HG03439 (cell line): Measurements from ENCODE around the gene TBC1D24.

Source experiments
- ATAC-seq: cut with Tn5 transposase; IDR thresholded peaks from one replicate; pipeline ENCODE4 v1.9.1; 2021; ENCODE audit warnings: mild to moderate bottlenecking, moderate library complexity; ENCODE audit not compliant: unreplicated experiment

The TBC1D24 gene

DNA sequence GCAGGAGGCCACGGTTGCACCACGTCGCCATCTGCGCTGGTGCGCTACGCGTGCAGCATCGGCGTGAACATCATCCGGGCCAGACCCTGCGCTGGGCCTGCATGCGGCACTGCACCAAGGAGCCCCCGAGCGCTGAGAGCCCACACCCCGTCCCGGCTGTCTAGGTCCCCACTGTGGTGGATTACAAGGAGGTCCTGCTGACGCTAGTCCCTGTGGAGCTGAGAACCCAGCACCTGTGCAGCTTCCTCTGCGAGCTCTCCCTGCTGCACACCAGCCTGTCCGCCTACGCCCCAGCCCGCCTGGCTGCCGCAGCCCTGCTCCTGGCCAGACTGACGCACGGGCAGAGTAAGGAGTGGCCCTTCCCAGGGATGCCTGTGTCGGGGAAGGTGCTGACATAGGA, 25.8 kb upstream of the TBC1D24 start:
- ATAC-seq, result no peak

DNA sequence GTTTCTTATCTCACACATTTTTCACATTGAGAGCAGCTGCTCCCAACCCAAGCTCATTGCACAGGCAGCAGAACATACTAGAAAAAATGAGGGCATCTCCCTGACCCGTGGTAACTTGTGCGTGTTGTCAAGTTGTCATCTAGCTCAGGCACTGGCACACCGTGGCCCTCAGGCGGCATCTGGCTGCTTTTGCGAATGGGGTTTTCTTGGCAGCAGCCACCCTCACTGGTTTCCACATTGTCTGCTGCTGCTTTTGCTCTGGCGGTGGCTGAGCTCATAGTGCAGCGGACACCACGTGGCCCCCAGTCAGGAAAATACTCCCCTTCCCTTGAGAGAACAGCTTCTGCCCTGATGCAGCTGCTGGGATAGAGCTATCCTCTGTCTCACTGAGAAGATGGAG, 24.4 kb upstream of the TBC1D24 start:
- no peak for ATAC-seq

DNA sequence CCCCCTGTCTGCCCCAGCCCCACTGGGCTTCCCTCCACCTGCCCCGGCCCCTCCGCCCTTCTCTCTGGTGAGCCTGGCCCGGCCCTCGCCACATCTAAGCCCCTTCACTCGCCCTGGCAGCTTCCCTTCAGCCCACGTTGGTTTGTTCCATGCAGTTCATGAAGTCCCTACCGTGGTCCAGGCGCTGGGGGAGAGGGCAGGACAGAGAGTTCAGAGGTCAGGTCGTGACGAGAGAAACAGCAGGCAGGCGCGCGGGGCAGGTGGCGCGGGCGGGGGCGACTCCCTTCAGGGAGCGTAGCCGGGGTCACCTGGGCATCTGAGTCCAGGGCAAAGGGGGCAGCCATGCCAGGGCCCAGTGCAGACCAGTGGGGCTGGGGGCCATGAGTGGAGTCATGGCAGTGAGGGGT, 23.9 kb upstream of the TBC1D24 start:
- ATAC-seq, result no peak

DNA sequence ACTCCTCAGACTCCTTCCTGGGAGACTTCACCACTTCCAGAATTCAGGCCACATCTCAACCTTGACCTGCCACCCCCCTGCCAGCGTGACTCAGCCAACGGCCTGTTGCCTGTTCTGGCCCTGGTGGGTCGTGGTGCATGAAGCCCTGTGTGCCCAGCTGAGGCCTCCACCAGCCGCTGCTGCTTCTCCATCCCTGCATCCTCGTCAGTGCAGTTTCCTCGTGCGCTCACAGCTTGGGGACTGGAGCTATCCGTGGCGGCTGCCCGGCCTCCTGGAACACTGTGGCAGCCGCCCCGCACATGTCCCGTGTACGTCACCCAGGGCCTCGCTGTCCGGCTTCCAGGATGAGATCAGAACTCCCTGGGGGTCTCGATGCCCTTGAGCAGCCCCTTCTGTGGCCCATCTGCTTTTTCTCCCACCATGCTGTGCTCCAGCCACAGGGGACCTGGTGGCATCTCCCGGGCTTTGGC, 23.0 kb upstream of the TBC1D24 start:
- no peak for ATAC-seq

DNA sequence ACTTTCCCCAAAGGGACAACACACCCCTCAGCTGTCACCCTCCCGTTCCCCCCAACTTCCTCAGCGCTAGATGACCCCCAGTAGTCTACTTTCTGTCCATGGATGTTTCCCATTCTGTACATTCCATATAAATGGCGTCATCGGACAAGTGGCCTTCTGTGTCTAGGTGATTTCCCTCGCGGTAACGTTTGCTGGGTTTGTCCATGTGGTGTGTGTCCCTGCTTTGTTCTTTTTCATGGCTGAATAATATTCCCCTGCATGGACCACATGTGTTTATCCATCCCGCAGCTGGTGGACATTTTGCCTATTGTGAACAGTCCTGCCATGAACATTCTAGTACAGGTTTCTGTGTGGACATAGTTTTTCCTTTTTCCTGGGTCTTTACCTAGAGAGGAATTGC, 22.3 kb upstream of the TBC1D24 start:
- ATAC-seq, result no peak

DNA sequence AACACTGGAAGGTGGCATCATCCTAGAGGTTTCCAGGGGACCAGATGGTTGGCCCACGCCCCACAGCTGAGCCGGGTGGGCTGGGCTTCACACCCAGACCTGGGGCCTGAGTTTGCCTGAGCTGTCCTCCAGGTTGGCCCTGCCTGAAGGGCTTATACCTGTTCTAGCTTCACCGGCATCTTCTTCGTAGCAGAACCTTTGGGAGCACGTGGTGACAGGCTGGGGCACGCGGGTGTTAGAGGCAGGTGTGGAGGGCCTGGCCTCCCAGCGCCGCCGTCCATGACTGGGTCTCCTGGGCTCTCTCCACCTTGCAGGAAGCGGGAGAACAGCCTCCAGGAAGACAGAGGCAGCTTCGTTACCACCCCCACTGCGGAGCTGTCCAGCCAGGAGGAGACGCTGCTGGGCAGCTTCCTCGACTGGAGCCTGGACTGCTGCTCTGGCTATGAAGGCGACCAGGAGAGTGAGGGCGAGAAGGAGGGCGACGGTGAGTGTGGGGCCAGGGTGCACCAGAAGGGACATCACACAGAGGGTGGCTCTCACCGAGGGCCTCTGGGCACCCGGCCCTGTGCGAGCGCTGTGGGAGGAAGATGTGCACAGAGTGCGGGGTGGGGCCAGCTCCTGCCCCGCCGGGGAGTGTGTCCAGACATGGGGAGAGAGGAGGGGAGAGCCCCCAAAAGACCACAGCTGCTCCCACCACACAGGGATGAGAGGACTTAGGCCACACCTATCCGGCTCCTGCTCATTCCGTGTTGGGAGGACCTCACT, 19.7 kb upstream of the TBC1D24 start:
- no peak for ATAC-seq

DNA sequence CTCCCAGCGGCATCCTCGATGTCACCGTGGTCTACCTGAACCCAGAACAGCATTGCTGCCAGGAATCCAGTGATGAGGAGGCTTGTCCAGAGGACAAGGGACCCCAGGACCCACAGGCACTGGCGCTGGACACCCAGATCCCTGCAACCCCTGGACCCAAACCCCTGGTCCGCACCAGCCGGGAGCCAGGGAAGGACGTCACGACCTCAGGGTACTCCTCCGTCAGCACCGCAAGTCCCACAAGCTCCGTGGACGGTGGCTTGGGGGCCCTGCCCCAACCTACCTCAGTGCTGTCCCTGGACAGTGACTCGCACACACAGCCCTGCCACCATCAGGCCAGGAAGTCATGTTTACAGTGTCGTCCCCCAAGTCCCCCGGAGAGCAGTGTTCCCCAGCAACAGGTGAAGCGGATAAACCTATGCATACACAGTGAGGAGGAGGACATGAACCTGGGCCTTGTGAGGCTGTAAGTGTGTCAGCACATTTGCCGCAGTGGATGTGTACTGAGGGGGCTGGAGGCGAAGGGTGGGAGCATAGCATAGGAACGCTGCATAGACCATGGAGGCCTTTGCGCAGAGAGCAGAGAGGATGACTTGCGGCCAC, 18.3 kb upstream of the TBC1D24 start:
- ATAC-seq, result no peak

DNA sequence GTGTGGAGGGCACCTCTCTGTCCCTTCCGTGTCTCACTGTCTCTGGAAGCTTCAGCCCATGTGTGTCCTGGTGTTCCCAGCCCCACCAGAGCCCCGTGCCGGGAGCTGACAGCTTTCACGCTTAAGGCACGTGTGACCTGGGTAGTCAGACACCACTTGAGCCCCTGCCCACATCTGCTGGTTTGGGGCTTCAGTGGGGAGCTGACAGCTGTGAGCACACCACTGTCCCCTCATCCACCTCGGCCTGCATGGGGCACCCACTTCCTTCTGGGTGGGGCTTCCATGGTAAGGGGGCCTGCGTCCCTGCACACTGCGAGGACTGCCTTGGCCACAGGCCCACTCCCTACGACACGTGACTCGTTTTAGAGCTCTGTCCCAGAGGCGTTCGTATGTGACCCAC, 17.7 kb upstream of the TBC1D24 start:
- ATAC-seq, result no peak

DNA sequence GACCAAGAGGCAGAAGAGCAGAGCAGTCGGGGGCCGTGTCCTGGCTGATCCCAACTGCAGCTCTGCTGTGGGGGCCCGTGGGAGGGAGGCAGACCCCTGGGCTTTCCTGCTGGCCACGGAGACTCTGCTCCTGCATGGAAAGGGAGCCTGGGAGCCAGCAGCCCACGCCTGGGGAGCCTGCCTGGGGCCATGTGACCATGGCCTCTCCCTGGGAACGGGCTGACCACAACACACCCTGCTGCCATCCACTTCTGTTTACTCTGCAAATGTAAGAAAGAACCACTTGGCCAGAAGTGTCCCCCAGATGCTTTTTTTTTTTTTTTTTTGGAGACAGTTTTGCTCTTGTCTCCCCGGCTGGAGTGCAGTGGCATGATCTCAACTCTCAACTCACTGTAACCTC, 17.0 kb upstream of the TBC1D24 start:
- ATAC-seq, result no peak

DNA sequence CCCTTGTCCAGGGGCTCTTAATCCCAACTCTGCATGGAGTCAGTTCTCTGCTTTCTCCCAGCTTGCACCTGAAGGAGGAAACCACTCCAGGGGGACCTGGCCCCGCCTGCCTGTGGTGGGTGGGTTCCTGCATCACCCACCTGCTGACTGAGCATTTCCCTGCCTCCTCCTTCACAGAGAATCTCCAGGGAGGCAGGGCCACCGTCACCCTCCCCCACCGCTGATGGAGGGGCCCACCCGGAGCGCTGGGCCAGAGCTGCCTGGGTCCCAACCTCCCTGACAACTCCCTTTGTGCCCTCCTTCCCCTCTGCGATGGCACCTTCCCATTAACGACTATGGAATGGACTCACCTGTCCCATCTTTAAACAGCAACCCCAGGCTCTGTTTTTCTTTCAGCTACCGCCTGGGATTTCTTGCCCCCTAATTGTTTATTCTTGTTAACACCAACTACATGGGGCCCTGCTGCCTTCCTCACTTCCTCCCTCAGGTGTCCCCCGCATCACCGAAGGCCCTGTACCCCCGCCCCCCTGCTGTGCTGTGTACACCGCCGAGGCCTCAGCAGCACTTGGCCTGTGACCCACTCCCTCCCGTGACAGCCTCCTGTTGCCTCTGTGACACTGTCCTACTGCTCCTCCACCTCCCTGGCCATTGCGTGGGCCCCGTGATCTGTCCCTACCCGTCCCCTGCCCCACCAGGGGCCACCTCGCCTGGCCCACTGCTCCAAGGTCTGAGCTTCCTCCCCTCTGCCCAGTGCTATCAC, 15.9 kb upstream of the TBC1D24 start:
- ATAC-seq, result no peak

DNA sequence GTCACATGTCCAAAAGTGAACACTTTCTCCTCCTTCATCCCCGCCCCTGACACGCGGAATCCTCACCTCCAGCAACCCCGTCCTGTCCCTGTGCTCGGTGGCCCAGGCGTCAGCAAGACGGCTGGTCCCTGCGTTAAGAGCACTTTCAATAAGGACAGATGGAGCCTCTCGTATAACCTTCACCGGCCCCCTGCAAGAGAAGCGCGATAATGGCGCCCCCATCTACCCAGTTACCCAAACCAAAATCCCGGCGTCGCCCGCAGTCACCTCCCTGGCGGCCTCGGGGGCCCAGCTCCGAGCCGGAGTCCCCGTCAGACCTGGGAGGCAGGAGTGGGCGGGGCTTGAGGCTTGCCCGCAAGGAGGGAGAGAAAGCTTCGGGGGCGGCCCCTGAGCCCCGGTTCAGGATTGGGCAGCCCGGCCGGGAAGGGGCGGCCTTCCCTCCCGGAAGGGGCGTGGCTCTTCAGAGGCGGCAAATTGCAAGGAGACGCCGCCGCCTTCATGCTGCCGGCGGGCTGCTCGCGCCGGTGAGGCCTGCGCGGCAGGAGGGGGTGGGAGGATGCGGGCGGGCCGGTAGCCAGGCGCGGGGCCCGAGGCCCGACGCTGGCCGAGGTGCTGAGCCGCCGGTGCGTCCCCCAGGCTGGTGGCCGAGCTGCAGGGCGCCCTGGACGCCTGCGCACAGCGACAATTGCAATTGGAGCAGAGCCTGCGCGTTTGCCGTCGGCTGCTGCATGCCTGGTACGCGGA, 15.1 kb upstream of the TBC1D24 start, which contains the start of gene TEDC2:
TSS of gene TEDC2 (plus strand) at position 463 of the 744 bp plus-strand sequence. CDS start at position 499, 36 bp downstream.
- ATAC-seq, result peak; percentile 81

DNA sequence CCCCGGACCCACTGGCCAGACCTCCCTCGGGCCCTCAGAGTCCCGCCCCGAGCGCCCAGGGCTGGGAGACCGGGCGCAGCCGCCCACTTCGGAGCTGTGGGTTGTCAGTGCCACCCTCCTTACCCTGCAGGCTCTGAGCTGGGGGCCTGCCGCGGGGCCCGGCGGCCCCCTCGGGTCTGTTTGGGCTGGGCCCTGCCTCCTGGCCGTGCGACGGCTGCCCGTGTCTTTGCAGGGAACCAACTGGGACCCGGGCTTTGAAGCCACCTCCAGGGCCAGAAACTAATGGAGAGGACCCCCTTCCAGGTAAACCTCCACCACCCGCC, 14.6 kb upstream of the TBC1D24 start:
- no peak for ATAC-seq

DNA sequence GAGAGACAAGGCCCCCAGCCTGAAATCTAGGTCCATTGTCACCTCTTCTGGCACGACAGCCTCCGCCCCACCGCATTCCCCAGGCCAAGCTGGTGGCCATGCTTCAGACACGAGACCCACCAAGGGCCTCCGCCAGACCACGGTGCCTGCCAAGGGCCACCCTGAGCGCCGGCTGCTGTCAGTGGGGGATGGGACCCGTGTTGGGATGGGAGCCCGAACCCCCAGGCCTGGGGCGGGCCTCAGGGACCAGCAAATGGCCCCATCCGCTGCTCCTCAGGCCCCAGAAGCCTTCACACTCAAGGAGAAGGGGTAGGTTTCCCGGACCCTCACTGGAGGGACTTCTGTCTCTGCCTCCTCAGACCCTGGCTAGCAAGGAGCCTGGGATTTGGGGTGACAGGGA, 14.0 kb upstream of the TBC1D24 start:
- ATAC-seq, result no peak

DNA sequence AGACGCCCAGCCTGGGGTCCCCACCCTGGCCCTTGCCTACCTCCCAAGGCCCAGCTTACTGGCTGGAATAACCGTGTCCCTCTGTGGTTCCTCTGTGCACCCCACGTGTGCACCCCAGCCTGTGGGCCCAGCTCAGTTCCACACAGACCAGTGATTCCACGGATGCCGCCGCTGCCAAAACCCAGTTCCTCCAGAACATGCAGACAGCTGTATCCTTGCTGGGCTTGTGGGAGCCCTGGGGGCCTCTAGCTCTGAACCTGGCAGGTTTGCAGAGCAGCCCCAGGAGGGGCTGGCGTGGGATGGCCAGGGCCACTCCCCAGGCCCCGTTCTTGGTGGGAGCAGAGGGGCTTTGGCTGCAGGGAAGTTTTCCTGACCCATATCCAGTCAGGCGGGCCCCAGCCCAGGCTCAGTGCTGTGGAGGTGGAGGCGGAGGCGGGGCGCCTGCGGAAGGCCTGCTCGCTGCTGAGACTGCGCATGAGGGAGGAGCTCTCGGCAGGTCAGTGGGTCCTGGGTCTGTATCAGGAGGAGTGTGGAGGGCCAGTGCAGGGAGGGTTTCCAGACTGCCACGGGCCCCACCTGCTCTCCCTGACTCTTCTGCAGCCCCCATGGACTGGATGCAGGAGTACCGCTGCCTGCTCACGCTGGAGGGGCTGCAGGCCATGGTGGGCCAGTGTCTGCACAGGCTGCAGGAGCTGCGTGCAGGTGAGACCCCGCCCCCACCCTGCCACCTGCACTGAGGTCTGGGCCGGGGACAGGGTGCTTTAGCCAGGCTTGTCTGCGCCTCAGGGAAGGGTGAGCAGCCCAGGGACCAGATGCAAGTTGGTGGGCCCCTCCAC, 12.7 kb upstream of the TBC1D24 start:
- no peak for ATAC-seq

DNA sequence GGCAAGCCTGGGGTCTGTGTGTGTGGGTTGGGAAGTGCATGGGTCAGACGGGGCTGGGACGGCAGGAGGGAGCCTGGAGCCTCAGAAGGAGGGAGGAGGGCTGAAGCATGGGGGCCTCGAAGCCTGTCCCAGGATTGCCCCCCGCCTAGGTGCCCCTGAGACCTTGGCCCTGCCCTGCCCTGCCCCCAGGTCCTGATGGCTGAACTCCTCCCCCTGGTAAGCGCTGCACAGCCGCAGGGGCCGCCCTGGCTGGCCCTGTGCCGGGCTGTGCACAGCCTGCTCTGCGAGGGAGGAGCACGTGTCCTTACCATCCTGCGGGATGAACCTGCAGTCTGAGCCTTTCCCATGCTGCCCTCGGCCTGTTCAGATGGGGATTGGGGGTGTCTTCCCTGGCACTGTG, 10.6 kb upstream of the TBC1D24 start:
- ATAC-seq, result no peak

DNA sequence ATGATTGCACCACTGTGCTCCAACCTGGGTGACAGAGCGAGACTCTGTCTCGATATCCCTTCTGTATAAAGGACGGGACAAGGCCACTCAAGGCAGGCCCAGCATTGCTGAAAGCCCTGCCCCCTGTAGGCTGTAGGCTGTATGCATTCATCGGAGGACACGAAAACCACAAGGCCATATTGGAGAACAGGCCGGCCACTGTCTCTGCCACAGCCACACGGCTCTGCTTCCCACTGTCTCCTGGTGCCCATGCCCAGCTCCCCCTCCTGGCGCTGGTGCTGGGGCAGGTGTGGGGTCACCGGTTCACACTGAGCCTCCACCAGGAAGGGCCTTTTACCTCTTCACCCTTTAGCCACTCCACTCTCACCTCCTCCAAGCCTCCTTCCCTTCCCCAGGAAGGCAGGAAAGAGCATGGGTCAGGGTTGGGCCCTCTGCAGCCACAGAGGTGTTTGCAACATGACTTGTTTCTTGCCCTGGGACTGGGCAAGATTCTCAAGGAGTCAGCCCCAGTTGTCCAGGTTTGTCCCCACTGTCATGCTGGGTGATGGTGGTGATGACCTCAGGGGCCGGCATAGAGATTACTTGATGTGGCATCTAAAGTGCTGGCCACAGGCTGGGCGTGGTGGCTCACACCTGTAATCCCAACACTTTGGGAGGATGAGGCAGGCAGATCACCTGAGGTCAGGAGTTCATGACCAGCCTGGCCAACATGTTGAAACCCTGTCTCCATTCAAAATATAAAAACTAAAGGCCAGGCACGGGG, 9.1 kb upstream of the TBC1D24 start:
- no peak for ATAC-seq

DNA sequence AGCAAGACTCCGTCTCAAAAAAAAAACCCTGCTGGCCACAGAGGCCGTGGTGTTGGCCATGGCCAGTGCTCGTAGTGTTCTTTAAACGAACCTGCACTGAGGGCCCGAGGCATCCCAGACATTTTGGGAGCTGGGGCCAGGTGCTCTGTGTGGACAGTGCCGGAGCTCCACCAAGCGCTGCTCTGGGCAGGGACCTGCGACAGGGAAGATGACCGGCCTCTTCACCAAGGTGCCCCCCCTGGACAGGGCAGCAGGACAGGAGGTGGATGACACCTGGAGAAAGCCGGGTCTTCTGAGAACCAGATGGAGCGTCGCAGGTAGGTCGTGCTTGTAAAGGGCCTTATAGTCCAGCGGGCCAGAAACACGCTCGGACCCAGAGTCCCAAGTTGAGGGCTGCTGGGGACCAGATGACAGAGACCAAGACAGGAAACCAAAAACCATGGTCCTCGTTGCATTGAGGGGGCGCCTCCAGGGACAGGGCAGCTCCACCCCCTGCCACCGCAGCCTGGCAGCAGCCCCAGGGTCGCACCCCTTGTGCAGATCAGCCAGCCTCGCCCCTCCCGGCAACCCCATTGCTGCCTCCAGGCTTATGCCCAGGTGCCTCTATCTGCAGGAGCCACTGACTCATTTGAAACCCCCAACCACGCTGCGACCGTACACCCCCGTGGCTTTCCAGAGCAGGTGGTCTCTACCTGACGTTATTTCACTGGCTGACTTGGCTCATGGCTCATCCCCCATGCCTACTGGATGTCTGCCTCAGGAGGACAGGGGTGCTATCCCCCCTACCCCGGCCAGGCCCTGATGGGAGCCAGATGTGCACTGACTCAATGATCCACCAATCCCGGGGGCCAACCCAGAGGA, 8.0 kb upstream of the TBC1D24 start:
- no peak for ATAC-seq

DNA sequence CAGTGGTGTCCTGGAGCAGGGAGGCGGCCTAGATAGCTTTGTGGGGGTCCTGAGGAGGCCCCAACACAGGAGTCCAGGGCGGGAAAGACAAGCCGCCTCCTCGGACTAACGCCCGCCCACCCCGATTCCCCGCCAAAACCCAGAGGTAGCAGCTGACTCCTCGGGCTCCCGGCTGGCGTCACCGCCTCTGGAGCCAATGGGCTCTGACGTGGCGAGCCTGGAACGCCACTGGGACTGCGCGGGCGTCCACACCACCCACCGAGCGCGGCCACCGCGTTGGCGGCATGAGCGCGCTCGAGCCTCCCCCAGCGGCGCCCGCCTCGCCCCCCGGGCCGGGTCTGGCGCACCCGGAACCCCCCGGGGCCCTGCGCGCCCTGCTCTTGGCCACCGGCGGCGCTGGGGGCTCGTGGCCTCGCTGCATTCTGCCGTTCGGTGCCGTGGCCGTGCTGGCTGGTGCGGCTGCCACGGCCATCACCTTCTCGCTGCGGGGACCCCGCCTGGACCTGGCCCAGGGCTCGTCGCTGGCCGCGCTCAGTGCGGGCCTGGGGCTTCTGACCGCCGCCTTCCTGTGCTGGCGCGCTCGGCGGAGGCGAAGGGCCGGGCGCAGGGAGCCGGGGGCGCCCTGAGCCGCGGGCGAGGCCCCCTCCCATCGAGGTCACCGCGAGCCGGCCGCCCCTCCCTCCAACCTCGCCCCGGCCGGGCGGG, 7.2 kb upstream of the TBC1D24 start:
- ATAC-seq, result no peak
